Fibroblast of lung (primary cell): ENCODE results near the gene DHCR24. TPM values are rescaled to one million over a fixed set of nuclear protein-coding genes. Genes with fewer than 3 reads are reported as not detected.

ENCODE experiments used
- DNase-seq, 2 donors: peaks; one replicate each; pipeline versions ENCODE4 v3.0.0 to v3.0.0-alpha.2; 2010; ENCODE audit warnings: low read depth in 2 of 2
- H2AFZ ChIP-seq: 2 replicates; pipeline ENCODE4 v1.5.1; 2012; ENCODE audit warnings: low read length, control low read depth, inconsistent platforms
- H3K27ac ChIP-seq: 2 replicates; pipeline ENCODE4 v1.5.1; 2011; ENCODE audit warnings: low read length, control low read depth; ENCODE audit not compliant: insufficient read depth
- H3K27me3 ChIP-seq: 2 replicates; pipeline ENCODE4 v1.5.1; 2011; ENCODE audit warnings: mild to moderate bottlenecking, low read length; ENCODE audit not compliant: control insufficient read depth, insufficient read depth
- H3K36me3 ChIP-seq: 2 replicates; pipeline ENCODE4 v1.5.1; 2011; ENCODE audit warnings: low read length; ENCODE audit not compliant: control insufficient read depth, insufficient read depth
- H3K4me1 ChIP-seq: 2 replicates; pipeline ENCODE4 v1.5.1; 2011; ENCODE audit warnings: low read length; ENCODE audit not compliant: control insufficient read depth, insufficient read depth; ENCODE audit errors: extremely low read depth
- H3K4me2 ChIP-seq: 2 replicates; pipeline ENCODE4 v1.5.1; 2011; ENCODE audit warnings: low read length, control low read depth; ENCODE audit not compliant: insufficient read depth; ENCODE audit errors: extremely low read depth
- H3K4me3 ChIP-seq, 4 experiments: fragments of 200-600 bp in 1 of 4; sonication (generic) in 1 of 4; replicated peaks in 1 of 4; 2 replicates each; pipeline ENCODE4 v1.5.1; 2011 to 2016; ENCODE audit warnings: low read length in 4 of 4, low read depth in 3 of 4, mild to moderate bottlenecking in 3 of 4, control low read depth in 2 of 4, inconsistent platforms in 1 of 4, mixed read lengths in 1 of 4; ENCODE audit not compliant: insufficient read depth in 1 of 4; ENCODE audit errors: control extremely low read depth in 1 of 4
- H3K79me2 ChIP-seq: 2 replicates; pipeline ENCODE4 v1.5.1; 2012; ENCODE audit warnings: mild to moderate bottlenecking, low read length, inconsistent platforms; ENCODE audit not compliant: control insufficient read depth, insufficient read depth
- H3K9ac ChIP-seq: 2 replicates; pipeline ENCODE4 v1.5.1; 2011; ENCODE audit warnings: mild to moderate bottlenecking, low read length, control low read depth; ENCODE audit not compliant: insufficient read depth
- H3K9me3 ChIP-seq: 2 replicates; pipeline ENCODE4 v1.5.1; 2012; ENCODE audit warnings: low read depth, low read length; ENCODE audit not compliant: control insufficient read depth, insufficient read depth
- H4K20me1 ChIP-seq: 2 replicates; pipeline ENCODE4 v1.5.1; 2011; ENCODE audit warnings: low read length; ENCODE audit not compliant: control insufficient read depth, insufficient read depth; ENCODE audit errors: extremely low read depth
- CTCF ChIP-seq, 2 donors: IDR thresholded peaks in 1 of 2; conservative IDR thresholded peaks in 1 of 2; 1 replicate in 1 of 2; 2 replicates in 1 of 2; pipeline ENCODE4 v1.5.1; 2011 to 2012; ENCODE audit warnings: low read length in 2 of 2, control low read depth in 1 of 2, inconsistent platforms in 1 of 2, low read depth in 1 of 2, mild to moderate bottlenecking in 1 of 2
- EZH2 ChIP-seq: IDR thresholded peaks from 2 replicates; pipeline ENCODE4 v1.5.1; 2012; ENCODE audit warnings: low read length, control low read depth, mild to moderate bottlenecking; ENCODE audit errors: missing control alignments
- polyA plus RNA-seq, 2 donors: library from polyadenylated mRNA; depleted of rRNA in 1 of 2; stranded (reverse) in 1 of 2; unstranded in 1 of 2; fragments of >200 nt; gene quantifications; 2 replicates each; pipeline ENCODE4 v1.2.1, GENCODE V29; 2011 to 2012; ENCODE audit warnings: missing spikeins in 1 of 2
- total RNA-seq: library from RNA; depleted of rRNA; stranded (reverse); fragments of >200 nt; gene quantifications from 2 replicates; pipeline ENCODE4 v1.2.1, GENCODE V29; 2014

DHCR24 gene
- total and polyA plus RNA-seq, 2 donors (not counting 1 experiment from before 2014, with no cell fraction given), result 217 to 329 TPM

- no peak overlapping the region for H3K4me2 ChIP-seq
- no peaks in the 10 kb centered on the region for H4K20me1 ChIP-seq
- no peaks in the 10 kb centered on the region for H3K79me2 ChIP-seq
- H3K27me3 ChIP-seq, result peaks cover 28% of the 10 kb centered on the region
- no peak overlapping the region for H2AFZ ChIP-seq
- H3K36me3 ChIP-seq, result no peaks in the 10 kb centered on the region
- H3K4me1 ChIP-seq, result no peaks in the 10 kb centered on the region
- no peak overlapping the region for H3K4me3 ChIP-seq
- H3K9me3 ChIP-seq, result no peaks in the 10 kb centered on the region
- no peak for DNase-seq
- TF ChIP-seq EZH2, result no peak
- TF ChIP-seq CTCF (conservative IDR thresholded peaks at IDR 0.05 in 1 of 2, IDR thresholded peaks at IDR 0.05 in 1 of 2; ENCODE audit: low read depth in 1 of 2, low read length in 2 of 2), result no peak
- H3K27ac ChIP-seq, result no peak overlapping the region
- no peak overlapping the region for H3K9ac ChIP-seq
Measured at GRCh38 chr1:54835970-54836369, 51.0 kb downstream of the DHCR24 start.

GRCh38 chr1:54835131-54835898 lies 51.7 kb downstream of the DHCR24 start:
- Histone ChIP-seq H3K79me2 (no peaks in the 10 kb centered on the region), H3K4me2 (no peak overlapping the region), H3K4me1 (no peaks in the 10 kb centered on the region), H3K36me3 (no peaks in the 10 kb centered on the region), H3K27me3 (peaks cover 30% of the 10 kb centered on the region), H4K20me1 (no peaks in the 10 kb centered on the region), H3K4me3 (no peak overlapping the region), H2AFZ (no peak overlapping the region), H3K9ac (no peak overlapping the region), H3K27ac (no peak overlapping the region), H3K9me3 (no peaks in the 10 kb centered on the region)
- TF ChIP-seq EZH2 (no peak), CTCF (conservative IDR thresholded peaks at IDR 0.05 in 1 of 2, IDR thresholded peaks at IDR 0.05 in 1 of 2; ENCODE audit: low read depth in 1 of 2, low read length in 2 of 2) (no peak)
- DNase-seq, result no peak

DNA sequence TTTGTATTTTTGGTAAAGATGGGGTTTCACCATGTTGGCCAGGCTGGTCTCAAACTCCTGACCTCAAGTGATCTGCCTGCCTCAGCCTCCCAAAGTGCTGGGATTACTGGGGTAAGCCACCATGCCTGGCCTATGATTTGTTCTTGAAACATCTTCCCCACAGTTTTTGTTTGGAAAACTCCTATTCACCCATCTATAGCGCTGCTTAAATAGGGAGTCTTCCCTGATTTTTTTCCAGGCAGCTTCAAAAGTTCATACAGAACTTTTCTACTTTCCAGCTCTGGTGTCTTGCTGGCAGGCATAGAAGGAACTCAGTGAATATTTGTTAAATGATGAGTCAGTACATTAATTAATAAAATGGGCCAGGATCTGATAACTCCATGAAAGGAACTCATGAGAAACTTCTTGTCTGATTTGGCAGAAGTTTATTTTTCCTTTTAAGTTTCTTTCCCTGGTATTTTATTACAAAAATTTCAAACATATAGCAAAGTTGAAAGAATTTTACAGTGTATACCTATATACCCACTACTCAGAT lies 52.9 kb downstream of the DHCR24 start:
- Histone ChIP-seq H3K4me3 (no peak overlapping the region), H3K9me3 (no peaks in the 10 kb centered on the region), H2AFZ (no peak overlapping the region), H4K20me1 (no peaks in the 10 kb centered on the region), H3K27ac (no peak overlapping the region), H3K4me1 (no peaks in the 10 kb centered on the region), H3K79me2 (no peaks in the 10 kb centered on the region), H3K36me3 (no peaks in the 10 kb centered on the region), H3K9ac (no peak overlapping the region), H3K27me3 (peaks cover 30% of the 10 kb centered on the region), H3K4me2 (no peak overlapping the region)
- no peak for TF ChIP-seq CTCF (conservative IDR thresholded peaks at IDR 0.05 in 1 of 2, IDR thresholded peaks at IDR 0.05 in 1 of 2; ENCODE audit: low read depth in 1 of 2, low read length in 2 of 2)
- TF ChIP-seq EZH2, result no peak
- DNase-seq, result no peak
